ENCODE data around the gene CTIF.

- TF ChIP-seq CTCF (IDR thresholded peaks at IDR 0.05; ENCODE audit: low read depth, low read length) (no peak), EZH2phosphoT487 (IDR thresholded peaks at IDR 0.05; ENCODE audit: low read depth) (no peak)
Observed at GRCh38 chr18:48694295-48694694, 155.5 kb downstream of the CTIF start.
